ENCODE data around the gene TM6SF1. TPM values are rescaled to one million over a fixed set of nuclear protein-coding genes. Genes with fewer than 3 reads are reported as not detected.

TM6SF1 gene
- total and polyA plus RNA-seq, 2 donors from 2014 or later = 2.6 to 10.4 TPM

- no peak overlapping the region for H3K9ac ChIP-seq (ENCODE audit: low read length in 3 of 3)
- no peaks in the 10 kb centered on the region for H3K9me3 ChIP-seq (ENCODE audit: control insufficient read depth in 2 of 3, insufficient read depth in 1 of 3, low read length in 3 of 3)
- H3K4me3 ChIP-seq (ENCODE audit: low read length in 3 of 3) = no peak overlapping the region
- H3K36me3 ChIP-seq (ENCODE audit: control insufficient read depth in 2 of 3, insufficient read depth in 3 of 3, low read length in 3 of 3) = no peaks in the 10 kb centered on the region
- H3K4me1 ChIP-seq (ENCODE audit: control insufficient read depth in 2 of 3, insufficient read depth in 2 of 3, low read depth in 1 of 3, low read length in 3 of 3) = peaks cover 0 to 12% (median 0%) of the 10 kb centered on the region in 3 donors
- peaks cover 5% of the 10 kb centered on the region for H3K27me3 ChIP-seq (ENCODE audit: control insufficient read depth, insufficient read depth, low read length)
- FAIRE-seq (no peak), DNase-seq (no peak)
- intact Hi-C loops (cut with DNase I) = no loop called here
- no peak overlapping the region for H3K27ac ChIP-seq (ENCODE audit: low read depth in 2 of 2, low read length in 2 of 2)
- TF ChIP-seq CTCF (IDR thresholded peaks at IDR 0.05; ENCODE audit: borderline replicate concordance, extremely low read depth, insufficient read depth) = no peak
These were observed 2.1 kb downstream of the TM6SF1 start for GRCh38 chr15:83109532-83109931.

GRCh38 chr15:83110381-83110780 is 2.9 kb downstream of the TM6SF1 start:
- FAIRE-seq (no peak), DNase-seq (no peak)
- TF ChIP-seq CTCF (IDR thresholded peaks at IDR 0.05; ENCODE audit: borderline replicate concordance, extremely low read depth, insufficient read depth) = no peak
- no peak overlapping the region for H3K4me3 ChIP-seq (ENCODE audit: low read length in 3 of 3)
- no peak overlapping the region for H3K27ac ChIP-seq (ENCODE audit: low read depth in 2 of 2, low read length in 2 of 2)
- H3K9me3 ChIP-seq (ENCODE audit: control insufficient read depth in 2 of 3, insufficient read depth in 1 of 3, low read length in 3 of 3) = no peaks in the 10 kb centered on the region
- peaks cover 0 to 12% (median 0%) of the 10 kb centered on the region in 3 donors for H3K4me1 ChIP-seq (ENCODE audit: control insufficient read depth in 2 of 3, insufficient read depth in 2 of 3, low read depth in 1 of 3, low read length in 3 of 3)
- no peak overlapping the region for H3K9ac ChIP-seq (ENCODE audit: low read length in 3 of 3)
- peaks cover 5% of the 10 kb centered on the region for H3K27me3 ChIP-seq (ENCODE audit: control insufficient read depth, insufficient read depth, low read length)
- intact Hi-C loops (cut with DNase I) = no loop called here
- no peaks in the 10 kb centered on the region for H3K36me3 ChIP-seq (ENCODE audit: control insufficient read depth in 2 of 3, insufficient read depth in 3 of 3, low read length in 3 of 3)

GRCh38 chr15:83111149-83111548 is 3.7 kb downstream of the TM6SF1 start:
- Histone ChIP-seq H3K4me3 (ENCODE audit: low read length in 3 of 3) (no peak overlapping the region), H3K27ac (ENCODE audit: low read depth in 2 of 2, low read length in 2 of 2) (no peak overlapping the region), H3K36me3 (ENCODE audit: control insufficient read depth in 2 of 3, insufficient read depth in 3 of 3, low read length in 3 of 3) (no peaks in the 10 kb centered on the region), H3K9ac (ENCODE audit: low read length in 3 of 3) (no peak overlapping the region), H3K9me3 (ENCODE audit: control insufficient read depth in 2 of 3, insufficient read depth in 1 of 3, low read length in 3 of 3) (no peaks in the 10 kb centered on the region), H3K27me3 (ENCODE audit: control insufficient read depth, insufficient read depth, low read length) (peaks cover 5% of the 10 kb centered on the region), H3K4me1 (ENCODE audit: control insufficient read depth in 2 of 3, insufficient read depth in 2 of 3, low read depth in 1 of 3, low read length in 3 of 3) (peaks cover 0 to 12% (median 0%) of the 10 kb centered on the region in 3 donors)
- DNase-seq (no peak), FAIRE-seq (no peak)
- intact Hi-C loops (cut with DNase I) = no loop called here
- no peak for TF ChIP-seq CTCF (IDR thresholded peaks at IDR 0.05; ENCODE audit: borderline replicate concordance, extremely low read depth, insufficient read depth)
